ENCODE data around the gene RIC8B. TPM values are rescaled to one million over a fixed set of nuclear protein-coding genes. Genes with fewer than 3 reads are reported as not detected.

RIC8B gene
- total RNA-seq, 1 experiment from 2014 or later = 29.0 TPM

- H2BK5ac ChIP-seq (ENCODE audit: insufficient read length, low read length) = no peak overlapping the region
- no peak overlapping the region for H4K5ac ChIP-seq (ENCODE audit: insufficient read length, low read depth, low read length)
- H2BK12ac ChIP-seq (ENCODE audit: insufficient read length, low read depth, low read length) = no peak overlapping the region
- no CpG with 5 or more reads among the region's 5 CpGs for WGBS (ENCODE audit: extremely low coverage, insufficient read length, low lambda C conversion rate)
- H3K36me3 Mint-ChIP-seq (ENCODE audit: insufficient read depth in 1 of 3, low read depth in 3 of 3) = no peaks in the 10 kb centered on the region; a peak in 1 of 7 replicates
- no peak overlapping the region for H3K4ac ChIP-seq (ENCODE audit: low read depth, low read length)
- no peaks in the 10 kb centered on the region for H4K20me1 ChIP-seq (ENCODE audit: control insufficient read depth, insufficient read depth, insufficient read length)
- H3K9me3 Mint-ChIP-seq = no peaks in the 10 kb centered on the region; a peak in 1 of 5 replicates
- no peak overlapping the region for H3K4me3 Mint-ChIP-seq
- H3K4me1 ChIP-seq (ENCODE audit: insufficient read depth, low read length) = no peaks in the 10 kb centered on the region
- no peaks in the 10 kb centered on the region for H3K79me1 ChIP-seq (ENCODE audit: insufficient read depth, low read depth, low read length, poor library complexity, severe bottlenecking)
- no peak overlapping the region for H2AFZ ChIP-seq (ENCODE audit: low read length)
- H2BK120ac ChIP-seq (ENCODE audit: low read depth, low read length, poor library complexity, severe bottlenecking) = no peak overlapping the region
- no peak overlapping the region for H4K91ac ChIP-seq (ENCODE audit: insufficient read length, low read depth, low read length)
- H3K56ac ChIP-seq (ENCODE audit: insufficient read length, low read depth, low read length) = no peak overlapping the region
- no peak for TF ChIP-seq CTCF (conservative IDR thresholded peaks at IDR 0.05)
- H3K18ac ChIP-seq (ENCODE audit: insufficient read length, low read depth, low read length) = no peak overlapping the region
- no peak overlapping the region for H4K8ac ChIP-seq (replicated peaks; ENCODE audit: insufficient read length, low read depth, low read length)
- no peak overlapping the region for H3K4me2 ChIP-seq (ENCODE audit: insufficient read depth, insufficient read length, low read length)
- no peak overlapping the region for H3K14ac ChIP-seq (ENCODE audit: insufficient read depth, low read length)
- H3K23ac ChIP-seq (ENCODE audit: insufficient read length, low read depth, low read length) = no peak overlapping the region
- H3K27ac ChIP-seq (ENCODE audit: insufficient read length, low read depth, low read length) = no peak overlapping the region
- peaks cover 5% of the 10 kb centered on the region for H3K27me3 Mint-ChIP-seq (ENCODE audit: low read depth)
- no peak overlapping the region for H2BK15ac ChIP-seq (ENCODE audit: low read depth, low read length)
- no peaks in the 10 kb centered on the region for H3K79me2 ChIP-seq (ENCODE audit: insufficient read depth, low read length)
- H3T11ph ChIP-seq (ENCODE audit: low read length) = no peak overlapping the region
- peaks cover 0 to 9% of the 10 kb centered on the region in 2 experiments; a peak in 1 of 4 replicates for H3K4me1 Mint-ChIP-seq
- H3K9me3 ChIP-seq (ENCODE audit: control insufficient read depth, low read depth, low read length) = no peaks in the 10 kb centered on the region
- no peaks in the 10 kb centered on the region for H3K27me3 ChIP-seq (ENCODE audit: insufficient read depth, low read length)
- no peak overlapping the region for H2AK5ac ChIP-seq (ENCODE audit: insufficient read length, low read length)
- H3K23me2 ChIP-seq (ENCODE audit: insufficient read length, low read depth, low read length, poor library complexity, severe bottlenecking) = no peaks in the 10 kb centered on the region
- no peak overlapping the region for H3K9ac ChIP-seq (ENCODE audit: extremely low read depth, insufficient read length, low read length)
- no peak for DNase-seq
- H3K27ac Mint-ChIP-seq = no peak overlapping the region
- no peak overlapping the region for H2BK20ac ChIP-seq (ENCODE audit: low read depth, low read length, poor library complexity, severe bottlenecking)
These were observed 41.6 kb upstream of the RIC8B start for GRCh38 chr12:106732890-106733289.

Data from H9 (cell line).